Lower lobe of right lung (tissue), 2 donors: Measurements from ENCODE around the gene SLC25A26. TPM values are rescaled to one million over a fixed set of nuclear protein-coding genes. Genes with fewer than 3 reads are reported as not detected.

Source experiments
- ATAC-seq, 2 donors: fragments of 200-7000 bp; cut with Tn5 transposase; one replicate each; pipeline ENCODE4 v1.9.1; 2020 to 2022; ENCODE audit warnings: mild to moderate bottlenecking in 2 of 2, moderate library complexity in 2 of 2
- DNase-seq: peaks from one replicate; pipeline ENCODE4 v3.0.0-alpha.2; 2020
- H3K27ac ChIP-seq: fragments of 200-600 bp; one replicate; pipeline ENCODE4 v1.8.0; 2022
- H3K27me3 ChIP-seq: fragments of 200-600 bp; one replicate; pipeline ENCODE4 v1.8.0; 2022; ENCODE audit warnings: low read depth
- H3K36me3 ChIP-seq: fragments of 200-600 bp; one replicate; pipeline ENCODE4 v1.8.0; 2022; ENCODE audit warnings: mild to moderate bottlenecking
- H3K4me1 ChIP-seq: fragments of 200-600 bp; one replicate; pipeline ENCODE4 v1.8.0; 2022
- H3K4me3 ChIP-seq: fragments of 200-600 bp; one replicate; pipeline ENCODE4 v1.8.0; 2022; ENCODE audit warnings: mild to moderate bottlenecking
- H3K9me3 ChIP-seq: fragments of 200-600 bp; one replicate; pipeline ENCODE4 v1.8.0; 2022
- intact Hi-C: fragments of 100-400 bp; cut with DNase I; formaldehyde crosslinking; loops from one replicate; pipeline ENCODE4 v1.11.0; 2022
- total RNA-seq: library from RNA; stranded (reverse); fragmentation: NEBNext Ultra II Directional; extraction: Animal tissue kit (Norgen Biotek cat#: 25700); gene quantifications from one replicate; pipeline ENCODE4 v1.2.1, GENCODE V29; 2021
- TF ChIP-seq, protein P1 (sequence below): fragments of 200-600 bp; IDR thresholded peaks from one replicate; pipeline ENCODE4 v1.8.0; 2022; ENCODE audit warnings: antibody characterized with exemption, mild to moderate bottlenecking
- donor health status: DM: no; HTN: yes; CAD: no; lungs with severe emphysema.

The SLC25A26 gene
- total RNA-seq, 1 donor from 2014 or later = 18.8 TPM

DNA sequence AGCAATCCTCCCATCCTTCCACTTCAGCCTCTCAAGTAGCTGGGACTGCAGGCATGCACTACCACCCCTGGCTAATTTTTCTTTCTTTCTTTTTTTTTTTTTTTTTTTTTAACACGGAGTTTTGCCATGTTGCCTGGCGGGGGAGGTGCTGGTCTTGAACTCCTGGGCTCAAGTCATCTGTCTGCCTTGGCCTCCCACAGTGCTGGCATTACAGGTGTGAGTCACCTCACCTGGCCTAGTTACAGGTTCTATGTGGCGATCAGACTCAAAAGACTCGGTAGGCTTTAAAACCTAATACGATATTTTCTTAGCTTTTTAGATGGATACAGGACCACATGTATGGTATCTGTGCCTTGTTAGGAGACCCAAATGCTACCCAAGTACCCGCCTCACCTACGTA is 14.0 kb upstream of the SLC25A26 start:
- DNase-seq (no peak), ATAC-seq (no peak)
- no peak overlapping the region for H3K27ac ChIP-seq
- H3K9me3 ChIP-seq = no peaks in the 10 kb centered on the region
- H3K36me3 ChIP-seq = no peaks in the 10 kb centered on the region
- intact Hi-C loops = no loop called here
- H3K4me1 ChIP-seq = no peaks in the 10 kb centered on the region
- H3K4me3 ChIP-seq = no peak overlapping the region
- no peaks in the 10 kb centered on the region for H3K27me3 ChIP-seq
- TF ChIP-seq, protein P1, sequence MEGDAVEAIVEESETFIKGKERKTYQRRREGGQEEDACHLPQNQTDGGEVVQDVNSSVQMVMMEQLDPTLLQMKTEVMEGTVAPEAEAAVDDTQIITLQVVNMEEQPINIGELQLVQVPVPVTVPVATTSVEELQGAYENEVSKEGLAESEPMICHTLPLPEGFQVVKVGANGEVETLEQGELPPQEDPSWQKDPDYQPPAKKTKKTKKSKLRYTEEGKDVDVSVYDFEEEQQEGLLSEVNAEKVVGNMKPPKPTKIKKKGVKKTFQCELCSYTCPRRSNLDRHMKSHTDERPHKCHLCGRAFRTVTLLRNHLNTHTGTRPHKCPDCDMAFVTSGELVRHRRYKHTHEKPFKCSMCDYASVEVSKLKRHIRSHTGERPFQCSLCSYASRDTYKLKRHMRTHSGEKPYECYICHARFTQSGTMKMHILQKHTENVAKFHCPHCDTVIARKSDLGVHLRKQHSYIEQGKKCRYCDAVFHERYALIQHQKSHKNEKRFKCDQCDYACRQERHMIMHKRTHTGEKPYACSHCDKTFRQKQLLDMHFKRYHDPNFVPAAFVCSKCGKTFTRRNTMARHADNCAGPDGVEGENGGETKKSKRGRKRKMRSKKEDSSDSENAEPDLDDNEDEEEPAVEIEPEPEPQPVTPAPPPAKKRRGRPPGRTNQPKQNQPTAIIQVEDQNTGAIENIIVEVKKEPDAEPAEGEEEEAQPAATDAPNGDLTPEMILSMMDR = no peak

DNA sequence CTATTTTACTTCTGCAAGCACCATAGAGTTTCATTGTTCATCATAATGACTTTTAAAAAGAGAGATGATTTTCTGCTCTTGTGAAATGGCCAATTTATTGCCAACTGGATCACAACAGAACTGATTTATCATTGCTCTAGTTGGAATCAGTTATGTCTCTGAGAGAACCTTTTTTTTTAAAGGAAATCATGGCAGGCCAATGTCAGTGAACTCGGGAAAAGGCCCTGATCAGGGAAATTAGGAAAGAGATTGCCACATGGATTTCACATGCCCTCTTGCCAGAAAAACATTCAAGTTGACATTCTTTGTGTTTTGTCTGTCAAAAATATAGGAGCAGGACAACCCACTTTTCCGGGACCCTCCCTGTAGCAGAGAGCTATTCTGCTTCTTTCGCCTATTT is 12.6 kb upstream of the SLC25A26 start:
- Histone ChIP-seq H3K4me3 (no peak overlapping the region), H3K27me3 (no peaks in the 10 kb centered on the region), H3K36me3 (no peaks in the 10 kb centered on the region), H3K4me1 (no peaks in the 10 kb centered on the region), H3K9me3 (no peaks in the 10 kb centered on the region), H3K27ac (no peak overlapping the region)
- TF ChIP-seq, protein P1 = no peak
- DNase-seq (no peak), ATAC-seq (no peak)
- intact Hi-C loops = no loop called here

DNA sequence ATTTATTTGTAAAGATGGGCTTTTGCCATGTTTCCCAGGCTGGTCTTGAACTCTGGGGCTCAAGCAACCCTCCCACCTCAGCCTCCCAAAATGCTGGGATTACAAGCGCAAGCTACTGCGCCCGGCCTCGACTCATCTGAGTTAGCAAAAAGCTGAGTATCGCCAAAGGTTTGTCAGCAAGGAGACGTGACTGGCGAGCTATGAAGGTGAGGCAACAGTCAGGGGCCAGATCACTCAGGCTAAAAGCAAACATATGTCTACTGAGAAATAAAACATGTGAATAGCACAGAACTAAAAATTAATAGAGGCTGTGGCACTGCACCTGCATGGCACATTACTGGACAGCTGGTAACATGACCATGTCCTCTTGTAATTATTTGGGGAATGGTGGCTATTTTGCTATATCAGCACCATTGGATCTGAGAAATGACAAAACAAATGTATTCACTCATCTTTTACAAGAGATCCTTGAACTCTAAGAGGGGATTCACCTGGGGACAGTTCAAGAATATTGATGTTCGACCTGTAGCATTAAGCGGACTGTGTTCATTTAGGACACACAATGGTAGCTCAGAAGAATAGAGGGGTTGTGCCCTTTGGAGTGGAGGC is 10.0 kb upstream of the SLC25A26 start:
- intact Hi-C loops = no loop called here
- TF ChIP-seq, protein P1 = no peak

DNA sequence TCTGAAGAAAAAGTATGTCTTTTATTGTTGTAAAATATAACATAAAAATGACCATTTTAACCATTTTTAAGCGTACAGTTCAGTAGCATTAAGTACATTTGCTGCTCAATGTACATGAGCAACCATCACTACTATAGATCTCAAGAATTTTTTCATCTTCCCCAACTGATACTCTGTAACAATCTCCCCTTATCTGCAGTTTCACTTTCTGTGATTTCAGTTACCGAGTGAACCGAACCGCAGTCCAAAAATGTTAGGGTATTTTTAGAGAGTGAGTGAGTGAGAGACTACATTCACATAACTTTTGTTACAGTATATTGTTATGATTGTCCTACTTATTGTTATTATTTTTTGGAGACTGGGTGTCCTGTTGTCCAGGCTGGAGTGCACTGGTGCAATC is 9.0 kb upstream of the SLC25A26 start:
- ATAC-seq (no peak), DNase-seq (no peak)
- no peak overlapping the region for H3K4me3 ChIP-seq
- no peaks in the 10 kb centered on the region for H3K36me3 ChIP-seq
- no peak overlapping the region for H3K27ac ChIP-seq
- intact Hi-C loops = no loop called here
- H3K4me1 ChIP-seq = no peaks in the 10 kb centered on the region
- H3K9me3 ChIP-seq = no peaks in the 10 kb centered on the region
- TF ChIP-seq, protein P1 = no peak
- H3K27me3 ChIP-seq = no peaks in the 10 kb centered on the region

More for the DNA sequence above, 10.0 kb upstream of the SLC25A26 start:
- no peaks in the 10 kb centered on the region for H3K4me1 ChIP-seq
- DNase-seq = no peak
- no peak overlapping the region for H3K4me3 ChIP-seq
- H3K36me3 ChIP-seq = no peaks in the 10 kb centered on the region
- no peak overlapping the region for H3K27ac ChIP-seq
- no peaks in the 10 kb centered on the region for H3K9me3 ChIP-seq
- ATAC-seq = no peak
- H3K27me3 ChIP-seq = no peaks in the 10 kb centered on the region

DNA sequence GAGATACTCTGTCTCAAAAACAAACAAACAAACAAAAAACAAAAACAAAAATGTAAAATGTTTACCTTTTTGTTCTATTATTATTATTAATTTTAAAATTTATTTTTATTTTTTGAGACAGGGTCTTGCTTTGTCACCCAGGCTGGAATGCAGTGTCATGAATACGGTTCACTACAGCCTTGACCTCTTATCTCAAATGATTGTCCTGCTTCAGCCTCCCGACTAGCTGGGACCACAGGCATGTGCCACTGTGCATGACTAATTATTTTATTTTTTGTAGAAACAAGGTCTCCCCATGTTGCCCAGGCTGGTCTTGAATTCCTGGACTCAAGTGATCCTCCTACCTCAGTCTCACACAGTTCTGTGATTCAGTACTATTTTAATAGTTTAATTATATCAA is 5.7 kb upstream of the SLC25A26 start:
- DNase-seq (no peak), ATAC-seq (no peak)
- no peak overlapping the region for H3K4me3 ChIP-seq
- no peaks in the 10 kb centered on the region for H3K9me3 ChIP-seq
- H3K27me3 ChIP-seq = no peaks in the 10 kb centered on the region
- H3K4me1 ChIP-seq = no peaks in the 10 kb centered on the region
- intact Hi-C loops = no loop called here
- H3K36me3 ChIP-seq = no peaks in the 10 kb centered on the region
- TF ChIP-seq, protein P1 = no peak
- no peak overlapping the region for H3K27ac ChIP-seq
